Type B pancreatic cell (in vitro differentiated cells): ENCODE data around the gene KANK4. TPM values are rescaled to one million over a fixed set of nuclear protein-coding genes. Genes with fewer than 3 reads are reported as not detected.

ENCODE experiments used
- DNase-seq: peaks from one replicate; pipeline ENCODE4 v3.0.0; 2021; ENCODE audit warnings: mixed read lengths; ENCODE audit not compliant: unreplicated experiment; ENCODE audit errors: extremely low spot score
- H3K27ac Mint-ChIP-seq: 2 replicates; pipeline ENCODE4 v1.8.0; 2021; ENCODE audit warnings: mild to moderate bottlenecking, mixed read lengths
- H3K27me3 Mint-ChIP-seq: 2 replicates; pipeline ENCODE4 v1.8.0; 2021; ENCODE audit warnings: mixed read lengths
- H3K36me3 Mint-ChIP-seq: 2 replicates; pipeline ENCODE4 v1.8.0; 2021; ENCODE audit warnings: mixed read lengths
- H3K4me1 Mint-ChIP-seq: one replicate; pipeline ENCODE4 v1.8.0; 2021; ENCODE audit warnings: mixed read lengths; ENCODE audit not compliant: unreplicated experiment
- H3K4me3 Mint-ChIP-seq: 2 replicates; pipeline ENCODE4 v1.8.0; 2021; ENCODE audit warnings: mild to moderate bottlenecking, mixed read lengths
- H3K9me3 Mint-ChIP-seq: 2 replicates; pipeline ENCODE4 v1.8.0; 2021; ENCODE audit warnings: mixed read lengths
- CTCF ChIP-seq: fragments of 200-600 bp; sonication (generic); conservative IDR thresholded peaks from 2 replicates; pipeline ENCODE4 v1.5.0; 2021; ENCODE audit warnings: antibody characterized with exemption, mild to moderate bottlenecking
- total RNA-seq: library from RNA; stranded (reverse); gene quantifications from 2 replicates; pipeline ENCODE4 v1.2.1, GENCODE V29; 2021; ENCODE audit warnings: low replicate concordance

Gene KANK4
- total RNA-seq, 1 donor from 2014 or later, result 11.3 TPM

- H3K27me3 Mint-ChIP-seq, result no peaks in the 10 kb centered on the region
- no peak for DNase-seq
- peaks cover 26% of the 10 kb centered on the region for H3K9me3 Mint-ChIP-seq
- no peak for TF ChIP-seq CTCF
- no peaks in the 10 kb centered on the region for H3K4me1 Mint-ChIP-seq
- H3K36me3 Mint-ChIP-seq, result peaks cover 12% of the 10 kb centered on the region
- H3K27ac Mint-ChIP-seq, result no peak overlapping the region
- H3K4me3 Mint-ChIP-seq, result no peak overlapping the region
These were observed 105.9 kb downstream of the KANK4 start for GRCh38 chr1:62213075-62213914.

DNA sequence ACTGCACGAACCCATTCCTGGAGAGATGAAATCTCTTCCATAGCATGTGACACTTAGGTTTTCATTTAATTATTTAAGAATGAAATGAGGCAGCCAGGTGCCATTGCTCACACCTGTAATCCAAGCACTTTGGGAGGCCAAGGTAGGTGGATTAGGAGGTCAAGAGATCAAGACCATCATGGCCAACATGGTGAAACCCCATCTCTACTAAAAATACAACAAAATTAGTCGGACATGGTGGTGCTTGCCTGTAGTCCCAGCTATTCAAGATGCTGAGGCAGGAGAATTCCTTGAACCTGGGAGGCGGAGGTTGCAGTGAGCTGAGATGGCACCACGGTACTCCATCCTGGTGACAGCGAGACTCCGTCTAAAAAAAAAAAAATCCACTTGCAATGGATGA lies 106.8 kb downstream of the KANK4 start:
- no peak overlapping the region for H3K27ac Mint-ChIP-seq
- H3K27me3 Mint-ChIP-seq, result no peaks in the 10 kb centered on the region
- H3K4me3 Mint-ChIP-seq, result no peak overlapping the region
- H3K9me3 Mint-ChIP-seq, result peaks cover 26% of the 10 kb centered on the region
- no peak for DNase-seq
- no peak for TF ChIP-seq CTCF
- no peaks in the 10 kb centered on the region for H3K4me1 Mint-ChIP-seq
- H3K36me3 Mint-ChIP-seq, result peaks cover 12% of the 10 kb centered on the region

DNA sequence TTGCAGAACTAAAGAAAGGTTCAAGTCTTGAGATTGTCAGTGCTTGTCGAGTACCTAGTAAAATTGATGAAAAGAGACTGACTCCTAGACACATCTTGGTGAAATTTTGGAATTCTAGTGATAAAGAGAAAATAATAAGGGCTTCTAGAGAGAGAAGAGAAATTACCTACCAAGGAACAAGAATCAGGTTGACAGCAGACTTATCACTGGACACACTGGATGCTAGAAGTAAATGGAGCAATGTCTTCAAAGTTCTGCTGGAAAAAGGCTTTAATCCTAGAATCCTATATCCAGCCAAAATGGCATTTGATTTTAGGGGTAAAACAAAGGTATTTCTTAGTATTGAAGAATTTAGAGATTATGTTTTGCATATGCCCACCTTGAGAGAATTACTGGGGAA lies 108.3 kb downstream of the KANK4 start:
- peaks cover 17% of the 10 kb centered on the region for H3K36me3 Mint-ChIP-seq
- no peaks in the 10 kb centered on the region for H3K27me3 Mint-ChIP-seq
- no peak overlapping the region for H3K4me3 Mint-ChIP-seq

GRCh38 chr1:62209931-62210595 lies 109.2 kb downstream of the KANK4 start:
- Mint-ChIP-seq H3K4me1 (no peaks in the 10 kb centered on the region), H3K36me3 (peaks cover 17% of the 10 kb centered on the region), H3K4me3 (no peak overlapping the region), H3K27me3 (no peaks in the 10 kb centered on the region), H3K27ac (no peak overlapping the region), H3K9me3 (peaks cover 26% of the 10 kb centered on the region)
- no peak for DNase-seq
- TF ChIP-seq CTCF, result no peak

More for the DNA sequence above, 108.3 kb downstream of the KANK4 start:
- no peak for TF ChIP-seq CTCF
- Mint-ChIP-seq H3K4me1 (no peaks in the 10 kb centered on the region), H3K9me3 (peaks cover 26% of the 10 kb centered on the region), H3K27ac (no peak overlapping the region)
- DNase-seq, result no peak

DNA sequence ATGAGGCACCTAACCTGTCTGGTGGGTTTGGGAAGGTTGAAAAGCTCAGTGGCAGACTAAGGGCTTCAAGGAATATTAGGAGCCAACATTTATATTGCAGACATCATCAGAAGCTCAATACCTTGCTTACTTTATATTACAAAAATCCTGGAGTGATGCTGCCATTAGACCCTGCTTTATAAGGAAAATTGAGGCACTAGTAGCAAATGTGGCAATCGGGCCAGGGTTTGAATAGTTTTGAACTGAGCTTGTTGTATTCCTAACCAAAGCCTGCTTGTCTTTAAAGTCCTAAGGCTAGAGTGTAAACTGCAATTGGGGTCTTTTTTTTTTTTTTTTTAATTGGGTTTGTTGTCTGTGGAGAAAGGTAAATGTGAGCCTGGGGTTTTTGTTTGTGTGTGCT lies 110.3 kb downstream of the KANK4 start:
- no peaks in the 10 kb centered on the region for H3K27me3 Mint-ChIP-seq
- H3K36me3 Mint-ChIP-seq, result peaks cover 17% of the 10 kb centered on the region
- DNase-seq, result no peak
- H3K4me1 Mint-ChIP-seq, result no peaks in the 10 kb centered on the region
- H3K27ac Mint-ChIP-seq, result no peak overlapping the region
- no peak overlapping the region for H3K4me3 Mint-ChIP-seq
- TF ChIP-seq CTCF, result no peak
- peaks cover 23% of the 10 kb centered on the region for H3K9me3 Mint-ChIP-seq
